Liver (tissue), 9 donors: Measurements from ENCODE around the gene ZNF93. TPM values are rescaled to one million over a fixed set of nuclear protein-coding genes. Genes with fewer than 3 reads are reported as not detected.

ENCODE experiments used
- DNase-seq: peaks from one replicate; pipeline ENCODE4 v3.0.0-alpha.2; 2017; ENCODE audit warnings: low spot score
- H3K27ac ChIP-seq, 2 donors: one replicate each; pipeline ENCODE4 v1.7.0; 2013; ENCODE audit warnings: inconsistent platforms in 2 of 2, low read length in 2 of 2, control low read depth in 1 of 2, low read depth in 1 of 2, mild to moderate bottlenecking in 1 of 2
- H3K27me3 ChIP-seq, 4 donors: one replicate each; pipeline versions ENCODE4 v1.6.1 to v1.7.0; 2013; ENCODE audit warnings: low read length in 3 of 4, inconsistent platforms in 1 of 4, mild to moderate bottlenecking in 1 of 4, moderate library complexity in 1 of 4; ENCODE audit not compliant: control insufficient read depth in 4 of 4, insufficient read depth in 4 of 4
- H3K36me3 ChIP-seq, 4 donors: one replicate each; pipeline versions ENCODE4 v1.6.1 to v1.7.0; 2013; ENCODE audit warnings: low read length in 3 of 4, mild to moderate bottlenecking in 3 of 4, low read depth in 1 of 4, moderate library complexity in 1 of 4; ENCODE audit not compliant: control insufficient read depth in 4 of 4, insufficient read depth in 3 of 4
- H3K4me1 ChIP-seq, 4 donors: one replicate each; pipeline versions ENCODE4 v1.6.1 to v1.7.0; 2013; ENCODE audit warnings: low read length in 3 of 4, mild to moderate bottlenecking in 3 of 4, moderate library complexity in 1 of 4; ENCODE audit not compliant: control insufficient read depth in 4 of 4, insufficient read depth in 4 of 4
- H3K4me3 ChIP-seq, 3 donors: one replicate each; pipeline versions ENCODE4 v1.6.1 to v1.7.0; 2013; ENCODE audit warnings: low read length in 3 of 3, control low read depth in 1 of 3, low read depth in 1 of 3, mild to moderate bottlenecking in 1 of 3
- H3K9ac ChIP-seq, 2 donors: one replicate each; pipeline ENCODE4 v1.7.0; 2013; ENCODE audit warnings: low read length in 2 of 2, mild to moderate bottlenecking in 2 of 2, moderate library complexity in 2 of 2, control low read depth in 1 of 2, low read depth in 1 of 2
- H3K9me3 ChIP-seq, 4 donors: one replicate each; pipeline versions ENCODE4 v1.6.1 to v1.7.0; 2013; ENCODE audit warnings: low read length in 3 of 4; ENCODE audit not compliant: control insufficient read depth in 4 of 4
- CTCF ChIP-seq: fragments of 150-350 bp; IDR thresholded peaks from 2 replicates; pipeline ENCODE4 v1.5.1; 2017; ENCODE audit warnings: improper control_type of control experiment, low read depth, low read length; ENCODE audit not compliant: missing input control
- EGR1 ChIP-seq, 2 donors: IDR thresholded peaks; 2 replicates each; pipeline ENCODE4 v1.6.1; 2016 to 2018; ENCODE audit warnings: antibody characterized with exemption in 2 of 2, low read depth in 2 of 2
- FOXA1 ChIP-seq: IDR thresholded peaks from 2 replicates; pipeline ENCODE4 v1.6.1; 2016; ENCODE audit warnings: antibody characterized with exemption
- GABPA ChIP-seq, 2 donors: IDR thresholded peaks in 1 of 2; conservative IDR thresholded peaks in 1 of 2; 2 replicates each; pipeline ENCODE4 v1.6.1; 2016; ENCODE audit warnings: antibody characterized with exemption in 2 of 2, mild to moderate bottlenecking in 1 of 2, moderate library complexity in 1 of 2
- HNF4G ChIP-seq: IDR thresholded peaks from 2 replicates; pipeline ENCODE4 v1.6.1; 2016; ENCODE audit warnings: antibody characterized with exemption
- JUND ChIP-seq, 2 donors: IDR thresholded peaks; 2 replicates each; pipeline ENCODE4 v1.6.1; 2016; ENCODE audit warnings: antibody characterized with exemption in 2 of 2
- MAX ChIP-seq: IDR thresholded peaks from 2 replicates; pipeline ENCODE4 v1.6.1; 2016; ENCODE audit warnings: antibody characterized with exemption
- NR2F2 ChIP-seq: IDR thresholded peaks from 2 replicates; pipeline ENCODE4 v1.6.1; 2016; ENCODE audit warnings: antibody characterized with exemption
- REST ChIP-seq: IDR thresholded peaks from 2 replicates; pipeline ENCODE4 v1.6.1; 2016; ENCODE audit warnings: antibody characterized with exemption, mild to moderate bottlenecking
- RXRA ChIP-seq, 2 donors: IDR thresholded peaks; 2 replicates each; pipeline ENCODE4 v1.6.1; 2017 to 2018; ENCODE audit warnings: antibody characterized with exemption in 2 of 2, mild to moderate bottlenecking in 1 of 2
- SP1 ChIP-seq: IDR thresholded peaks from 2 replicates; pipeline ENCODE4 v1.6.1; 2018; ENCODE audit warnings: antibody characterized with exemption, mild to moderate bottlenecking
- TAF1 ChIP-seq: conservative IDR thresholded peaks from 2 replicates; pipeline ENCODE4 v1.6.1; 2016; ENCODE audit warnings: antibody characterized with exemption, mild to moderate bottlenecking
- ZBTB33 ChIP-seq: IDR thresholded peaks from 2 replicates; pipeline ENCODE4 v1.6.1; 2016; ENCODE audit warnings: antibody characterized with exemption
- WGBS: extraction: QIAGEN DNeasy Blood & Tissue Kit; methylation state at CpG from one replicate; pipeline ENCODE4 v1.1.7; 2013; 5-methylcytosine and 5-hydroxymethylcytosine counted together
- polyA plus RNA-seq, 2 donors: library from polyadenylated mRNA; stranded (reverse) in 1 of 2; unstranded in 1 of 2; fragments of 200-250 nt in 1 of 2; fragments of >200 nt in 1 of 2; fragmentation: Nextera tagmentation in 1 of 2; extraction: Ambion mirVana in 1 of 2; gene quantifications; one replicate each; pipeline versions ENCODE4 v1.2.1 to v1.2.3, GENCODE V29; 2013 to 2015
- total RNA-seq, 2 donors: library from RNA; depleted of rRNA; stranded (reverse); fragments of >200 nt; gene quantifications; one replicate each; pipeline ENCODE4 v1.2.3, GENCODE V29; 2014
- donor health status: healthy.
- donor health status: healthy.
- donor health status: healthy.
- donor health status: healthy.
- donor health status: healthy.

The ZNF93 gene
- total and polyA plus RNA-seq, 4 donors, result 0.24 to 3.2 (median 0.64) TPM

- no peaks in the 10 kb centered on the region for H3K4me1 ChIP-seq
- H3K27me3 ChIP-seq, result no peaks in the 10 kb centered on the region
- no peak for DNase-seq
- peaks cover 7 to 16% (median 12%) of the 10 kb centered on the region in 4 donors for H3K9me3 ChIP-seq
- WGBS, result 78% methylated on average over 4 of the region's 4 CpGs
- TF ChIP-seq CTCF (no peak), HNF4G (no peak), SP1 (no peak), FOXA1 (no peak), NR2F2 (no peak), REST (no peak), MAX (no peak), ZBTB33 (no peak), GABPA (IDR thresholded peaks at IDR 0.05 in 1 of 2, conservative IDR thresholded peaks at IDR 0.05 in 1 of 2) (no peak), EGR1 (IDR thresholded peaks at IDR 0.05; ENCODE audit: low read depth in 2 of 2) (no peak), JUND (IDR thresholded peaks at IDR 0.05) (no peak), TAF1 (no peak), RXRA (IDR thresholded peaks at IDR 0.05) (no peak)
- no peak overlapping the region for H3K4me3 ChIP-seq
- H3K9ac ChIP-seq, result no peak overlapping the region
- H3K27ac ChIP-seq, result no peak overlapping the region
- H3K36me3 ChIP-seq, result no peaks in the 10 kb centered on the region
Measured at GRCh38 chr19:19966862-19967261, 66.1 kb downstream of the ZNF93 start.

Other genes starting within 250 kb of the ZNF93 start
- gene ATP13A1, start 237.3 kb upstream of the ZNF93 start, total RNA-seq, result 10 to 100 TPM; 18.8 to 36.5 TPM
- gene ATP13A1, start 237.3 kb upstream of the ZNF93 start, polyA plus RNA-seq, result 10 to 100 TPM; 15.1 to 22.1 TPM
- 1 to 10 TPM; 4.6 to 6.9 TPM for gene ZNF101, start 232.1 kb upstream of the ZNF93 start, total RNA-seq
- 1 to 10 TPM; 1.5 to 2.4 TPM for gene ZNF101, start 232.1 kb upstream of the ZNF93 start, polyA plus RNA-seq
- gene ZNF14, start 167.8 kb upstream of the ZNF93 start, total RNA-seq, result 1 to 10 TPM; 1.4 to 2.6 TPM
- gene ZNF14, start 167.8 kb upstream of the ZNF93 start, polyA plus RNA-seq, result under 1 TPM; 0.28 to 0.37 TPM
- 1 to 10 TPM; 5.0 to 8.5 TPM for gene ZNF506, start 79.2 kb upstream of the ZNF93 start, total RNA-seq
- gene ZNF506, start 79.2 kb upstream of the ZNF93 start, polyA plus RNA-seq, result 1 to 10 TPM; 1.3 to 4.7 TPM
- gene ZNF253, start 35.1 kb upstream of the ZNF93 start, total RNA-seq, result 1 to 10 TPM; 3.3 to 3.7 TPM
- gene ZNF253, start 35.1 kb upstream of the ZNF93 start, polyA plus RNA-seq, result 1 to 10 TPM; 1.7 to 2.4 TPM
- gene ZNF682, start 138.6 kb downstream of the ZNF93 start, total RNA-seq, result 1 to 10 TPM; 2.1 to 5.2 TPM
- 1 to 10 TPM; 1.3 to 2.2 TPM for gene ZNF682, start 138.6 kb downstream of the ZNF93 start, polyA plus RNA-seq
- 1 to 10 TPM in 1 of 2 donors, under 1 TPM in 1; 0.17 to 1.8 TPM for gene ZNF90, start 177.1 kb downstream of the ZNF93 start, total RNA-seq
- gene ZNF90, start 177.1 kb downstream of the ZNF93 start, polyA plus RNA-seq, result under 1 TPM; 0.13 to 0.17 TPM